Lower lobe of right lung (tissue), 2 donors: Measurements from ENCODE around the gene ZNF282. TPM values are rescaled to one million over a fixed set of nuclear protein-coding genes. Genes with fewer than 3 reads are reported as not detected.
"Not testable (repeated sequence)": the region's sequence is repeated elsewhere in the genome, so short reads cannot be mapped to it uniquely, and the experiment has no call there.

Experiments
- ATAC-seq, 2 donors: fragments of 200-7000 bp; cut with Tn5 transposase; one replicate each; pipeline ENCODE4 v1.9.1; 2020 to 2022; ENCODE audit warnings: mild to moderate bottlenecking in 2 of 2, moderate library complexity in 2 of 2
- DNase-seq: peaks from one replicate; pipeline ENCODE4 v3.0.0-alpha.2; 2020
- H3K27ac ChIP-seq: fragments of 200-600 bp; one replicate; pipeline ENCODE4 v1.8.0; 2022
- H3K27me3 ChIP-seq: fragments of 200-600 bp; one replicate; pipeline ENCODE4 v1.8.0; 2022; ENCODE audit warnings: low read depth
- H3K36me3 ChIP-seq: fragments of 200-600 bp; one replicate; pipeline ENCODE4 v1.8.0; 2022; ENCODE audit warnings: mild to moderate bottlenecking
- H3K4me1 ChIP-seq: fragments of 200-600 bp; one replicate; pipeline ENCODE4 v1.8.0; 2022
- H3K4me3 ChIP-seq: fragments of 200-600 bp; one replicate; pipeline ENCODE4 v1.8.0; 2022; ENCODE audit warnings: mild to moderate bottlenecking
- H3K9me3 ChIP-seq: fragments of 200-600 bp; one replicate; pipeline ENCODE4 v1.8.0; 2022
- CTCF ChIP-seq: fragments of 200-600 bp; IDR thresholded peaks from one replicate; pipeline ENCODE4 v1.8.0; 2022; ENCODE audit warnings: antibody characterized with exemption, mild to moderate bottlenecking
- intact Hi-C: fragments of 100-400 bp; cut with DNase I; formaldehyde crosslinking; loops from one replicate; pipeline ENCODE4 v1.11.0; 2022
- total RNA-seq: library from RNA; stranded (reverse); fragmentation: NEBNext Ultra II Directional; extraction: Animal tissue kit (Norgen Biotek cat#: 25700); gene quantifications from one replicate; pipeline ENCODE4 v1.2.1, GENCODE V29; 2021
- donor health status: DM: no; HTN: yes; CAD: no; lungs with severe emphysema.

The ZNF282 gene
- total RNA-seq, 1 donor from 2014 or later: 20.9 TPM

- Histone ChIP-seq H3K4me1 (no peaks in the 10 kb centered on the region), H3K27me3 (no peaks in the 10 kb centered on the region), H3K27ac (no peak overlapping the region), H3K9me3 (no peaks in the 10 kb centered on the region), H3K4me3 (no peak overlapping the region), H3K36me3 (peaks cover 41% of the 10 kb centered on the region)
- TF ChIP-seq CTCF: no peak
- no peak for ATAC-seq
- no peak for DNase-seq
- intact Hi-C loops: no loop called here
These were observed 53.4 kb downstream of the ZNF282 start for GRCh38 chr7:149248777-149249176.

GRCh38 chr7:149250151-149250550 is 54.8 kb downstream of the ZNF282 start:
- not testable (repeated sequence) for DNase-seq

GRCh38 chr7:149251518-149251917 is 56.2 kb downstream of the ZNF282 start:
- ATAC-seq, H3K4me3 ChIP-seq, H3K27ac ChIP-seq, H3K4me1 ChIP-seq, intact Hi-C loops, H3K27me3 ChIP-seq, H3K9me3 ChIP-seq, DNase-seq: not testable (repeated sequence)
- H3K36me3 ChIP-seq: peaks cover 67% of the 10 kb centered on the region

More at GRCh38 chr7:149250151-149250550, 54.8 kb downstream of the ZNF282 start:
- intact Hi-C loops, H3K9me3 ChIP-seq, H3K27me3 ChIP-seq, ATAC-seq, H3K4me1 ChIP-seq, H3K27ac ChIP-seq, H3K4me3 ChIP-seq: not testable (repeated sequence)
- H3K36me3 ChIP-seq: peaks cover 55% of the 10 kb centered on the region

GRCh38 chr7:149252378-149252777 is 57.0 kb downstream of the ZNF282 start:
- H3K36me3 ChIP-seq: peaks cover 67% of the 10 kb centered on the region
- no peaks in the 10 kb centered on the region for H3K4me1 ChIP-seq
- H3K9me3 ChIP-seq: no peaks in the 10 kb centered on the region
- DNase-seq: no peak
- no peaks in the 10 kb centered on the region for H3K27me3 ChIP-seq
- H3K27ac ChIP-seq: no peak overlapping the region
- no peak overlapping the region for H3K4me3 ChIP-seq
- intact Hi-C loops: no loop called here
- no peak for TF ChIP-seq CTCF
- no peak for ATAC-seq

GRCh38 chr7:149253665-149254064 is 58.3 kb downstream of the ZNF282 start:
- peaks cover 67% of the 10 kb centered on the region for H3K36me3 ChIP-seq
- H3K4me1 ChIP-seq: no peaks in the 10 kb centered on the region
- ATAC-seq: peak in 1 of 2 donors; percentile 16
- no peaks in the 10 kb centered on the region for H3K27me3 ChIP-seq
- no peak overlapping the region for H3K4me3 ChIP-seq
- no peaks in the 10 kb centered on the region for H3K9me3 ChIP-seq
- TF ChIP-seq CTCF: no peak
- no peak for DNase-seq
- intact Hi-C loops: no loop called here
- H3K27ac ChIP-seq: no peak overlapping the region

- Histone ChIP-seq H3K36me3 (peaks cover 67% of the 10 kb centered on the region), H3K27ac (no peak overlapping the region), H3K27me3 (no peaks in the 10 kb centered on the region), H3K4me1 (no peaks in the 10 kb centered on the region), H3K4me3 (no peak overlapping the region), H3K9me3 (no peaks in the 10 kb centered on the region)
- no peak for DNase-seq
- intact Hi-C loops: no loop called here
- no peak for TF ChIP-seq CTCF
- no peak for ATAC-seq
These were observed 59.0 kb downstream of the ZNF282 start for GRCh38 chr7:149254181-149254858.
